ENCODE data around the gene ANKS3. TPM values are rescaled to one million over a fixed set of nuclear protein-coding genes. Genes with fewer than 3 reads are reported as not detected.

ANKS3 gene
- total and polyA plus RNA-seq, 9 donors, result 6.7 to 37.4 (median 29.6) TPM

- no peak for TF ChIP-seq CTCF (IDR thresholded peaks at IDR 0.05)
- TF ChIP-seq POLR2A (IDR thresholded peaks at IDR 0.05), result no peak
- no peak for TF ChIP-seq EP300 (IDR thresholded peaks at IDR 0.05)
- WGBS, 3 donors, result 88 to 94% (median 90%) methylated on average over 21 of the region's 21 CpGs
- Histone ChIP-seq H3K4me3 (no peak overlapping the region), H3K27ac (no peak overlapping the region), H3K36me3 (no peaks in the 10 kb centered on the region), H3K9me3 (no peaks in the 10 kb centered on the region), H3K27me3 (no peaks in the 10 kb centered on the region), H3K4me1 (ENCODE audit: insufficient read depth) (no peaks in the 10 kb centered on the region)
- DNase-seq, result peak in 1 of 5 donors; percentile 21
- intact Hi-C loops (cut with DNase I), result no loop called here
These were observed 44.9 kb downstream of the ANKS3 start for GRCh38 chr16:4689091-4689671.

GRCh38 chr16:4688674-4689045, 45.4 kb downstream of the ANKS3 start:
- DNase-seq, result peak in 2 of 5 donors; percentile 35 to 40
- H3K36me3 ChIP-seq, result no peaks in the 10 kb centered on the region
- H3K4me3 ChIP-seq, result no peak overlapping the region
- H3K27ac ChIP-seq, result no peak overlapping the region
- 82 to 92% (median 89%) methylated on average over 18 to 22 of the region's 22 CpGs for WGBS, 3 donors
- no peaks in the 10 kb centered on the region for H3K4me1 ChIP-seq (ENCODE audit: insufficient read depth)
- no peaks in the 10 kb centered on the region for H3K27me3 ChIP-seq
- TF ChIP-seq CTCF (IDR thresholded peaks at IDR 0.05) (no peak), POLR2A (IDR thresholded peaks at IDR 0.05) (no peak), EP300 (IDR thresholded peaks at IDR 0.05) (no peak)
- intact Hi-C loops (cut with DNase I), result no loop called here
- H3K9me3 ChIP-seq, result no peaks in the 10 kb centered on the region

GRCh38 chr16:4687946-4688673, 46.0 kb downstream of the ANKS3 start:
- H3K36me3 ChIP-seq, result no peaks in the 10 kb centered on the region
- H3K4me1 ChIP-seq (ENCODE audit: insufficient read depth), result no peaks in the 10 kb centered on the region
- H3K27ac ChIP-seq, result no peak overlapping the region
- 89 to 91% (median 90%) methylated on average over 38 to 39 of the region's 39 CpGs for WGBS, 3 donors
- H3K4me3 ChIP-seq, result no peak overlapping the region
- no peaks in the 10 kb centered on the region for H3K27me3 ChIP-seq
- H3K9me3 ChIP-seq, result no peaks in the 10 kb centered on the region
- peak in 1 of 5 donors; percentile 44 for DNase-seq
- TF ChIP-seq EP300 (IDR thresholded peaks at IDR 0.05), result no peak
- TF ChIP-seq CTCF (IDR thresholded peaks at IDR 0.05), result no peak
- TF ChIP-seq POLR2A (IDR thresholded peaks at IDR 0.05), result no peak
- intact Hi-C loops (cut with DNase I), result no loop called here

- Histone ChIP-seq H3K36me3 (no peaks in the 10 kb centered on the region), H3K27me3 (no peaks in the 10 kb centered on the region), H3K9me3 (no peaks in the 10 kb centered on the region), H3K4me3 (no peak overlapping the region), H3K27ac (no peak overlapping the region), H3K4me1 (ENCODE audit: insufficient read depth) (no peaks in the 10 kb centered on the region)
- whole genome bisulfite sequencing, 3 donors, result 68 to 72% (median 69%) methylated on average over 8 of the region's 8 CpGs
- TF ChIP-seq POLR2A (IDR thresholded peaks at IDR 0.05) (no peak), EP300 (IDR thresholded peaks at IDR 0.05) (no peak), CTCF (IDR thresholded peaks at IDR 0.05) (no peak)
- intact Hi-C loops (cut with DNase I), result no loop called here
- no peak for DNase-seq
These were observed 46.7 kb downstream of the ANKS3 start for GRCh38 chr16:4687416-4687815.
